GM10266 (cell line): ENCODE results near the gene WIPF1.
"Not testable (repeated sequence)": the region's sequence is repeated elsewhere in the genome, so short reads cannot be mapped to it uniquely, and the experiment has no call there.

Experiments used
- DNase-seq: peaks from one replicate; pipeline ENCODE4 v3.0.0; 2012; ENCODE audit errors: extremely low spot score
- TF ChIP-seq, protein P1 (sequence below): IDR thresholded peaks from 2 replicates; pipeline ENCODE4 v1.5.1; 2012; ENCODE audit warnings: mild to moderate bottlenecking, low read depth; ENCODE audit not compliant: control insufficient read depth, insufficient read depth; ENCODE audit errors: missing control alignments

WIPF1 gene

DNA sequence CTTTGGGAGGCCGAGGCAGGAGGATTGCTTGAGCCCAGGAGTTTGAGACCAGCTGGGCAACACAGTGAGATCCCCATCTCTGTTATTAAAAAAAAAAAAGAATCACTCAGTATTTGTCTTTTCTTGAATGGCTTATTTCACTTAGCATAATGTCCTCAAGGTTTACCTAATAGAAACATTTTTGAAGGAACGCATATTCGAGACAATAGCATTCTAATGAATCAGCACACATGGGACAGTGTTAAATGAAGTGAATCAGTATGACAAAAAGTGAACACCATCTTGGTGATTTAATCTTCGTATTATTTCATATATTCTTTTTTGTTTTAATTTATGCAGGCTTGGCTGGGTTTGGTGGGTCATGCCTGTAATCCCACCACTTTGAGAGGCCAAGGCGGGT is 44.7 kb downstream of the WIPF1 start:
- TF ChIP-seq, protein P1, sequence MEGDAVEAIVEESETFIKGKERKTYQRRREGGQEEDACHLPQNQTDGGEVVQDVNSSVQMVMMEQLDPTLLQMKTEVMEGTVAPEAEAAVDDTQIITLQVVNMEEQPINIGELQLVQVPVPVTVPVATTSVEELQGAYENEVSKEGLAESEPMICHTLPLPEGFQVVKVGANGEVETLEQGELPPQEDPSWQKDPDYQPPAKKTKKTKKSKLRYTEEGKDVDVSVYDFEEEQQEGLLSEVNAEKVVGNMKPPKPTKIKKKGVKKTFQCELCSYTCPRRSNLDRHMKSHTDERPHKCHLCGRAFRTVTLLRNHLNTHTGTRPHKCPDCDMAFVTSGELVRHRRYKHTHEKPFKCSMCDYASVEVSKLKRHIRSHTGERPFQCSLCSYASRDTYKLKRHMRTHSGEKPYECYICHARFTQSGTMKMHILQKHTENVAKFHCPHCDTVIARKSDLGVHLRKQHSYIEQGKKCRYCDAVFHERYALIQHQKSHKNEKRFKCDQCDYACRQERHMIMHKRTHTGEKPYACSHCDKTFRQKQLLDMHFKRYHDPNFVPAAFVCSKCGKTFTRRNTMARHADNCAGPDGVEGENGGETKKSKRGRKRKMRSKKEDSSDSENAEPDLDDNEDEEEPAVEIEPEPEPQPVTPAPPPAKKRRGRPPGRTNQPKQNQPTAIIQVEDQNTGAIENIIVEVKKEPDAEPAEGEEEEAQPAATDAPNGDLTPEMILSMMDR = no peak
- no peak for DNase-seq

- TF ChIP-seq, protein P1 = no peak
- DNase-seq = no peak
Observed at GRCh38 chr2:174551697-174552096, 45.9 kb downstream of the WIPF1 start.

DNA sequence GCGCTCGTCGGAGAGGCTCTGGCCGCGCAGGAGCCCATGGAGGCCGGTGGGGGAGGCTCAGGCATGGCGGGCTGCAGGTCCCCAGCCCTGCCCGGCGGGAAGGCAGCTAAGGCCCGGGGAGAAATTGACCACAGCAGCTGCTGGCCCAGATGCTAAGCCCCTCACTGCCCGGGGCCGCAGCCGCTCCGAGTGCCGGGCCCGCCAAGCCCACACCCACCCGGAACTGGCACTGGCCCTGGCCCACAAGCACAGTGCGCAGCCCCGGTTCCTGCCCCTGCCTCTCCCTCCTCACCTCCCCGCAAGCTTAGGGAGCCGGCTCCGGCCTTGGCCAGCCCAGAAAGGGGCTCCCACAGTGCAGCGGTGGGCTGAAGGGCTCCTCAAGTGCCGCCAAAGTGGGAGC is 49.0 kb downstream of the WIPF1 start:
- not testable (repeated sequence) for DNase-seq

DNA sequence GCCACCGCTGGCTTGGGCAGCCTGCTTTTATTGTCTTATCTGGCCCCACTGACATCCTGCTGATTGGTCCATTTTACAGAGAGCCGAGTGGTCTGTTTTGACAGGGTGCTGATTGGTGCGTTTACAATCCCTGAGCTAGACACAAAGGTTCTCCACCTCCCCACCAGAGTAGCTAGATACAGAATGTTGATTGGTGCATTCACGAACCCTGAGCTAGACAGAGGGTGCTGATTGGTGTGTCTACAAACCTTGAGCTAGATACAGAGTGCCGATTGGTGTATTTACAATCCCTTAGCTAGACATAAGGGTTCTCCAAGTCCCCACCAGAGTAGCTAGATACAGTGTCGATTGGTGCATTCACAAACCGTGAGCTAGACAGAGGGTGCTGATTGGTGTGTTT is 49.6 kb downstream of the WIPF1 start:
- not testable (repeated sequence) for DNase-seq

- TF ChIP-seq, protein P1 = peak; percentile 67
- DNase-seq = peak; percentile 66
Observed at GRCh38 chr2:174546519-174547506, 50.8 kb downstream of the WIPF1 start.

GRCh38 chr2:174545240-174545639 is 52.4 kb downstream of the WIPF1 start:
- TF ChIP-seq, protein P1 = no peak
- DNase-seq = no peak

DNA sequence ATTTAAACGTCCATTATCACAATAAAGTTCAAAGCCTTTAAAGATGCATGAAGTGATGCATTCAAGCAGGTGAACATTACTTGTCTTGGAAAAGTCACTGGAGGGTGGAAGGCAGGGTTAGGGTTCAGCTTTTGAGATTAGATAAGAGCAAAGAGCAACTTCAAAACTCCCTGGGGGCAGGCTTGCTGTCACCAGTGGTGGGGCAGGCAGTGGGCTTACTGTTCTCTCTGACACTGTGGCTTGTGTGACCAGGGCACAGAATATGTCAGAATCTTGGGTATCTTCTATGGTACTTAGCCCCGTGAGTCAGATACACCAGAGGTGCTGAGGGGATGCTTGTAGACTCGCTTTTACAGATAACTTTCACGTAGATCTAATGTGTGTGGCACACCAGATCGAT is 52.8 kb downstream of the WIPF1 start:
- no peak for DNase-seq
- TF ChIP-seq, protein P1 = no peak

- DNase-seq = no peak
Observed at GRCh38 chr2:174544156-174544555, 53.4 kb downstream of the WIPF1 start.

More at GRCh38 chr2:174544156-174544555, 53.4 kb downstream of the WIPF1 start:
- TF ChIP-seq, protein P1 = no peak
